Choroid plexus epithelial cell (primary cell): Measurements from ENCODE around the gene CYP24A1.

ENCODE experiments used
- DNase-seq: peaks from one replicate; pipeline ENCODE4 v3.0.0-alpha.2; 2010; ENCODE audit warnings: low read depth
- H3K4me3 ChIP-seq: 2 replicates; pipeline ENCODE4 v1.5.1; 2011; ENCODE audit warnings: low read depth, mild to moderate bottlenecking, control low read depth, low read length, moderate library complexity
- TF ChIP-seq, protein P1 (sequence below): conservative IDR thresholded peaks from 2 replicates; pipeline ENCODE4 v1.5.1; 2011; ENCODE audit warnings: low read depth, mild to moderate bottlenecking, control low read depth, inconsistent platforms, low read length, moderate library complexity

The CYP24A1 gene

DNA sequence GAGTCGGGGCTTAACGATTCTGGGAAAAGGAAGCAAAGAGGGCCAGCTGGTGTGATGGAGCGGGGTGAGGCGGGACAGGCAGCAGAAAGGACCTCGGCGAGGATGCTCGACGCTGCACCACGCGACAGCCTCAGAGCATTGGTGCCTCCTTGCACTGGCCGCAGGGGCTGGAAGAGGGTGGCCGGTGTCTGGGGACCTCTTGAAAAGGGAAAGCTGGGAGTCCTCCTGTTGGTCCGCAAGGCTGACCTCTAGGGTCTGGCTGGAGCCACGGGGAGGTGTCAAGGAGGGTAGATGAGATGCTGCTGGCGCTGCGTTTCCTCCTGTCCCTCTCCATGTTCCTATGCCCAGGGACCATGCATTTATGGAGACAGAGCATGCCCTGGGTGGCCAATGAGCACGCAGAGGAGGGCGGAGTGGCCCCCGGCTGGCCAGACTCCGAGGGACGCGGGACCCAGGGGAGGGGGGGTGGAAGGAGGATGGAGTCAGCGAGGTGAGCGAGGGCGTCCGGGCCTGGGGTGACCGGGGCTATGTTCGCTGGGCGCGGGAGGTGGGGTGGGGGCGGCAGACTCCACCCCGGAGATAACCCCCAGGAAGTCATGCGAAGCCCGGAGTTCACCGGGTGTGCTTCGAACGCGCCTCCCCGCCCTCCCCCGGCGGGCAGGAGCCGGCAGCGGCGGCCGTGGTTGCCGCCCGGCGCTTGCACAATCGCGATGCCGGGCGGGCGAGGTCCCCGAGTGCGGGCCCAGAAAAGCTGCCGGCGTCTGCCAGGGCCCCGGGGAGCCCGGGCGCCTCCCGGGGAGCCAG is at the start of gene CYP24A1:
TSS of gene CYP24A1 (minus strand) at position 334 of the 804 bp plus-strand sequence. CDS start 407 bp downstream, outside the sequence.
- TF ChIP-seq, protein P1, sequence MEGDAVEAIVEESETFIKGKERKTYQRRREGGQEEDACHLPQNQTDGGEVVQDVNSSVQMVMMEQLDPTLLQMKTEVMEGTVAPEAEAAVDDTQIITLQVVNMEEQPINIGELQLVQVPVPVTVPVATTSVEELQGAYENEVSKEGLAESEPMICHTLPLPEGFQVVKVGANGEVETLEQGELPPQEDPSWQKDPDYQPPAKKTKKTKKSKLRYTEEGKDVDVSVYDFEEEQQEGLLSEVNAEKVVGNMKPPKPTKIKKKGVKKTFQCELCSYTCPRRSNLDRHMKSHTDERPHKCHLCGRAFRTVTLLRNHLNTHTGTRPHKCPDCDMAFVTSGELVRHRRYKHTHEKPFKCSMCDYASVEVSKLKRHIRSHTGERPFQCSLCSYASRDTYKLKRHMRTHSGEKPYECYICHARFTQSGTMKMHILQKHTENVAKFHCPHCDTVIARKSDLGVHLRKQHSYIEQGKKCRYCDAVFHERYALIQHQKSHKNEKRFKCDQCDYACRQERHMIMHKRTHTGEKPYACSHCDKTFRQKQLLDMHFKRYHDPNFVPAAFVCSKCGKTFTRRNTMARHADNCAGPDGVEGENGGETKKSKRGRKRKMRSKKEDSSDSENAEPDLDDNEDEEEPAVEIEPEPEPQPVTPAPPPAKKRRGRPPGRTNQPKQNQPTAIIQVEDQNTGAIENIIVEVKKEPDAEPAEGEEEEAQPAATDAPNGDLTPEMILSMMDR, result no peak
- DNase-seq, result no peak
- H3K4me3 ChIP-seq, result peak within 1 kb of the TSS; percentile 17

- TF ChIP-seq, protein P1, result no peak
- no peak overlapping the region for H3K4me3 ChIP-seq
- DNase-seq, result no peak
Observed at GRCh38 chr20:54223285-54223684, 49.5 kb upstream of the CYP24A1 start.

DNA sequence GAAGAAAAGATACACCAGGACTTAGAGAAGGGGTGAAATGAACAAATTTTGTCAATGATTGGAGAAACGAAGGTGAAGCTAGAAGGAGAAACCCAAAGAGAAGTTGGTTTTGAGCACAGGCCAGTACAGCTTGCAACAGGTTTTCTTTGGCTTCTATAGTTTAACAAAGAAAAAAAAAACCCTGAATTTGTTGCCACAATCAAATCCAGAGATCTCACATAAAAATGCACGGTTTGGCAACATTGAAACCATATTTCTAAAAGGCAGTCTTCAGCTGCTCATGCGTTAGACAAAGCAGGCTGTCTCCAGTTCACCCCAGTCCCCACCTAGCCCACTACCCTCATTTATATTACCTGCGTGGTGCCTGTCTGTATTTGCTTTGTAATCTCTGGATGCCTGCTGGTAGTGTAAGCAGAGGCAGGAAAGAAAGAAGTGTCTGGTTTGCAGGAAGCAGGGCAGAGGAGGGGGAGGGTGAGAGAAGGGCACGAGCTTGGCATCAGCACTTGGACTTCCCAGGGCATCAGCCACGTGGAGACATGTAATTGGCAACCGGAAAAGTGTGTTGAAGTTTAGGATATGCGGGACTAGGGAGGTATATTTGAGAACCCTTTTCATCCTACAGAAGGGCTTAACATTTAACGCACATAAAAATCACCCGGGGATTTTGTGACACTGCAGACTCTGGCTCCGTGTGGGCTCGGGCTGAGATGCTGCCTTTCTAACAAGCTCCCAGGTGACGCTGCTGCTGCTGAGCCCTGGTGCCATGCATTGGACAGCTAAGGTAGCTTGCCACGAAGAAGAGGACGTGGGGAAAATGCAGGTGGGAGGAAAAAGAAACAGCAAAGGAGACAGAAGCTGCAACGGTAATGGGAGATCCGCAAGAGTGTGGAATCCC is 48.5 kb upstream of the CYP24A1 start:
- TF ChIP-seq, protein P1, result no peak
- no peak for DNase-seq
- H3K4me3 ChIP-seq, result no peak overlapping the region

- DNase-seq, result peak; percentile 52
- TF ChIP-seq, protein P1, result no peak
- H3K4me3 ChIP-seq, result no peak overlapping the region
Observed at GRCh38 chr20:54221353-54221752, 47.6 kb upstream of the CYP24A1 start.

DNA sequence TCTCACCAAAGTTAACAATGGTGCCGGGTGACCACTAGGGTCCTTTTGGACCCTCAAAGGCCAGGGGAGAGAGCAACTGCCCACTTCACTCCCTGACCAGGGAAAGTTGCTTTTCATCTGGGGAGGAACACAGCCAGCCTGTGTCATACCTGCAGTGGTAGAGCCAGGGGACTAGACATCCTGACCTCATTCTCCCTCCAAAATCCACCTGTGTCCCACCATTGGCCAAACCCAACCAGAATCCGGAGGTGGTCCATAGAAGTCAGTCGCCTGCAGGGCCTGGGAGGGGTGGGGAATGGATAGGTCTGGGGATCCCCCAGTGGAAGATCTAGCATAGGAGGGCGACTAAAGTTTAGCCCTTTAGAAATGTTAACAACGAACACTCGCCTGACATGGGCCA is 46.9 kb upstream of the CYP24A1 start:
- no peak overlapping the region for H3K4me3 ChIP-seq
- DNase-seq, result no peak
- TF ChIP-seq, protein P1, result no peak

DNA sequence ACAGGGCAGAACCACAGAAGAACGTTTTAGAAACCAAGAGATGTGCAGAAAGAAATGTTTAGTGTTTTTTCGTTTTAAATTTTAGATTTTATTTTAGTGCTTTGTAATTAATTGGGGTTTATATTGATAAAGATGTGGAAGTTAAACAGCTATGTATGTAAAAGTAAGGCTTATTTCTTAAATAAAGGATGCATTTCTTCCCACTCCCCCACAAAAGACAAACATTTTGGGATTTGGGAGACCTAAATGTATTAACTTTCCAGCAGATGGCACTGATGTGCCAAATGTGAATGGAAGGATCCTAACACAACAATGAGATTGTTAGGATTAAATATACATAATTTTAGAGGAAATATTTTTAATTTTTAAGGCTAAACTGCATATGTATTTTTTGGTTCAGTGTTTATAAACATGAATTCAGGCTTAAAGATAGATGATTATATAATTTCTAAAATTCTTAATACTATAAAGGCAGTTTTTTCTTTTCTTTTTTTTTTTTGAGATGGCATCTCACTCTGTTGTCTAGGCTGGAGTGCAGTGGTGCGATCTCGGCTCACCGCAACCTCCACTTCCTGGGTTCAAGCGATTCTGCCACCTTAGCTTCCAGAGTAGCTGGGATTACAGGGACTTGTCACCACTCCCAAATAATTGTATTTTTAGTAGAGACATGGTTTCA is 46.1 kb upstream of the CYP24A1 start:
- peak; percentile 73 for DNase-seq
- H3K4me3 ChIP-seq, result no peak overlapping the region
- TF ChIP-seq, protein P1, result peak; percentile 64
